Upper lobe of right lung (tissue), 1 donor: Measurements from ENCODE around the gene SIK3. TPM values are rescaled to one million over a fixed set of nuclear protein-coding genes. Genes with fewer than 3 reads are reported as not detected.

ENCODE experiments used
- ATAC-seq: fragments of 200-7000 bp; cut with Tn5 transposase; one replicate; pipeline ENCODE4 v1.9.1; 2020; ENCODE audit warnings: mild to moderate bottlenecking, moderate library complexity
- DNase-seq: peaks from one replicate; pipeline ENCODE4 v3.0.0-alpha.2; 2020
- H3K27ac ChIP-seq: fragments of 200-600 bp; one replicate; pipeline ENCODE4 v1.8.0; 2022
- H3K27me3 ChIP-seq: fragments of 200-600 bp; one replicate; pipeline ENCODE4 v1.8.0; 2022; ENCODE audit warnings: mild to moderate bottlenecking
- H3K36me3 ChIP-seq: fragments of 200-600 bp; one replicate; pipeline ENCODE4 v1.8.0; 2022
- H3K4me1 ChIP-seq: fragments of 200-600 bp; one replicate; pipeline ENCODE4 v1.8.0; 2022
- H3K4me3 ChIP-seq: fragments of 200-600 bp; one replicate; pipeline ENCODE4 v1.8.0; 2022; ENCODE audit warnings: mild to moderate bottlenecking
- H3K9me3 ChIP-seq: fragments of 200-600 bp; one replicate; pipeline ENCODE4 v1.8.0; 2022
- CTCF ChIP-seq: fragments of 200-600 bp; IDR thresholded peaks from one replicate; pipeline ENCODE4 v1.8.0; 2022; ENCODE audit warnings: antibody characterized with exemption
- intact Hi-C: fragments of 100-400 bp; cut with DNase I; formaldehyde crosslinking; loops from one replicate; pipeline ENCODE4 v1.11.0; 2022
- total RNA-seq: library from RNA; stranded (reverse); fragmentation: NEBNext Ultra II Directional; extraction: Animal tissue kit (Norgen Biotek cat#: 25700); gene quantifications from one replicate; pipeline ENCODE4 v1.2.1, GENCODE V29; 2021
- donor health status: DM: no; HTN: yes; CAD: no; lungs with severe emphysema.

The SIK3 gene
- total RNA-seq, 1 donor from 2014 or later, result 37.1 TPM

GRCh38 chr11:117128289-117128688 lies 30.1 kb upstream of the SIK3 start:
- Histone ChIP-seq H3K9me3 (no peaks in the 10 kb centered on the region), H3K27ac (no peak overlapping the region), H3K4me1 (no peaks in the 10 kb centered on the region), H3K36me3 (no peaks in the 10 kb centered on the region), H3K27me3 (no peaks in the 10 kb centered on the region), H3K4me3 (no peak overlapping the region)
- no peak for ATAC-seq
- no peak for DNase-seq
- TF ChIP-seq CTCF, result no peak
- intact Hi-C loops, result no loop called here

GRCh38 chr11:117127171-117127901 lies 29.1 kb upstream of the SIK3 start:
- H3K4me1 ChIP-seq, result no peaks in the 10 kb centered on the region
- no peak overlapping the region for H3K4me3 ChIP-seq
- no peak for TF ChIP-seq CTCF
- no peaks in the 10 kb centered on the region for H3K36me3 ChIP-seq
- H3K27me3 ChIP-seq, result no peaks in the 10 kb centered on the region
- H3K27ac ChIP-seq, result no peak overlapping the region
- intact Hi-C loops, result no loop called here
- ATAC-seq, result no peak
- H3K9me3 ChIP-seq, result no peaks in the 10 kb centered on the region
- no peak for DNase-seq

- intact Hi-C loops, result no loop called here
- Histone ChIP-seq H3K4me1 (no peaks in the 10 kb centered on the region), H3K4me3 (no peak overlapping the region), H3K36me3 (no peaks in the 10 kb centered on the region), H3K9me3 (no peaks in the 10 kb centered on the region), H3K27me3 (no peaks in the 10 kb centered on the region), H3K27ac (no peak overlapping the region)
- ATAC-seq (no peak), DNase-seq (no peak)
- no peak for TF ChIP-seq CTCF
Measured at GRCh38 chr11:117126223-117126965, 28.2 kb upstream of the SIK3 start.

- H3K27ac ChIP-seq, result no peak overlapping the region
- ATAC-seq (no peak), DNase-seq (no peak)
- H3K36me3 ChIP-seq, result no peaks in the 10 kb centered on the region
- no peak overlapping the region for H3K4me3 ChIP-seq
- TF ChIP-seq CTCF, result no peak
- no peaks in the 10 kb centered on the region for H3K9me3 ChIP-seq
- intact Hi-C loops, result no loop called here
- H3K4me1 ChIP-seq, result no peaks in the 10 kb centered on the region
- H3K27me3 ChIP-seq, result no peaks in the 10 kb centered on the region
Measured at GRCh38 chr11:117122556-117122955, 24.3 kb upstream of the SIK3 start.

GRCh38 chr11:117121176-117121575 lies 22.9 kb upstream of the SIK3 start:
- ATAC-seq (no peak), DNase-seq (no peak)
- H3K9me3 ChIP-seq, result no peaks in the 10 kb centered on the region
- H3K36me3 ChIP-seq, result no peaks in the 10 kb centered on the region
- intact Hi-C loops, result no loop called here
- H3K4me1 ChIP-seq, result no peaks in the 10 kb centered on the region
- no peak overlapping the region for H3K27ac ChIP-seq
- H3K27me3 ChIP-seq, result no peaks in the 10 kb centered on the region
- H3K4me3 ChIP-seq, result no peak overlapping the region
- no peak for TF ChIP-seq CTCF
